OCI-LY7 (cell line): ENCODE data around the gene CPA3.

ENCODE experiments used
- CTCF ChIP-seq: fragments of 200-600 bp; sonication (generic); conservative IDR thresholded peaks from 2 replicates; pipeline ENCODE4 v1.5.1; 2014; ENCODE audit warnings: mild to moderate bottlenecking, antibody characterized with exemption, low read length, moderate library complexity, mixed read lengths
- EZH2phosphoT487 ChIP-seq: fragments of 200-600 bp; sonication (generic); IDR thresholded peaks from 2 replicates; pipeline ENCODE4 v1.6.1; 2018; ENCODE audit warnings: low read depth, borderline replicate concordance, mild to moderate bottlenecking, mixed run types, antibody characterized with exemption, low read length, moderate library complexity, mixed read lengths

DNA sequence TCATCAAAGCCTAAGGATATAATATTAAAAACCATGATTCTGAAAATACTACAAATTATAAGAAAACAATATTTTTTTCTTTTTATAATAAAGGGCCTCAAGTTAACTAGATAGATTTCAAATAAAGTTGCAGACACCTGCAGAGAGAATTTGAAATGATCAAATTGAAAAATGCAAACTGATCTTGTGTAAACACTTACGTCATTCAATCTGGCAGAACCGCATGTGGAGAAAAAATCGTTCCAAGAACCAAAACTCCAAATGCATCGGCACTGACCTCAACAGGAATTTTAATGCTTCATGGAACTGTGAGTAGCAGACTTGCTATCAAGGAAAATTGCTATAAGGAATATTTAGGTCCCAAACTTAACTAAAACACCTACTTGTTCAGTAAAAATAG lies 17.2 kb downstream of the CPA3 start:
- TF ChIP-seq CTCF (no peak), EZH2phosphoT487 (no peak)
